Stimulated activated naive B cell treated with anti-CD40 and anti-IgM and Interleukin-4, amounts not matched to agents 10 μg/mL and 1 μg/mL and 100 μg/mL, for 72 hours (primary cell): ENCODE measurements around the gene WDFY4.
"Not testable (repeated sequence)": the region's sequence is repeated elsewhere in the genome, so short reads cannot be mapped to it uniquely, and the experiment has no call there.

Source experiments
- ATAC-seq, 2 donors: fragments of 150-1000 bp; cut with Tn5 transposase; replicated peaks; 2 replicates each; pipeline ENCODE4 v1.10.0; 2021; ENCODE audit warnings: moderate library complexity in 1 of 2
- DNase-seq: peaks from one replicate; pipeline ENCODE4 v3.0.0; 2021
- H3K27ac Mint-ChIP-seq: one replicate; pipeline ENCODE4 v1.8.0; 2022; ENCODE audit warnings: mild to moderate bottlenecking, mixed read lengths
- H3K27me3 Mint-ChIP-seq, 2 donors: one replicate each; pipeline ENCODE4 v1.8.0; 2022; ENCODE audit warnings: mixed read lengths in 2 of 2
- H3K36me3 Mint-ChIP-seq, 2 donors: one replicate each; pipeline ENCODE4 v1.8.0; 2022; ENCODE audit warnings: mixed read lengths in 2 of 2, mild to moderate bottlenecking in 1 of 2
- H3K4me1 Mint-ChIP-seq, 2 donors: one replicate each; pipeline ENCODE4 v1.8.0; 2022; ENCODE audit warnings: mixed read lengths in 2 of 2, mild to moderate bottlenecking in 1 of 2
- H3K4me3 Mint-ChIP-seq, 2 donors: one replicate each; pipeline ENCODE4 v1.8.0; 2022; ENCODE audit warnings: mild to moderate bottlenecking in 2 of 2, mixed read lengths in 2 of 2, moderate library complexity in 1 of 2
- H3K9me3 Mint-ChIP-seq, 2 donors: one replicate each; pipeline ENCODE4 v1.8.0; 2022; ENCODE audit warnings: mixed read lengths in 2 of 2, mild to moderate bottlenecking in 1 of 2

Gene WDFY4, protein sequence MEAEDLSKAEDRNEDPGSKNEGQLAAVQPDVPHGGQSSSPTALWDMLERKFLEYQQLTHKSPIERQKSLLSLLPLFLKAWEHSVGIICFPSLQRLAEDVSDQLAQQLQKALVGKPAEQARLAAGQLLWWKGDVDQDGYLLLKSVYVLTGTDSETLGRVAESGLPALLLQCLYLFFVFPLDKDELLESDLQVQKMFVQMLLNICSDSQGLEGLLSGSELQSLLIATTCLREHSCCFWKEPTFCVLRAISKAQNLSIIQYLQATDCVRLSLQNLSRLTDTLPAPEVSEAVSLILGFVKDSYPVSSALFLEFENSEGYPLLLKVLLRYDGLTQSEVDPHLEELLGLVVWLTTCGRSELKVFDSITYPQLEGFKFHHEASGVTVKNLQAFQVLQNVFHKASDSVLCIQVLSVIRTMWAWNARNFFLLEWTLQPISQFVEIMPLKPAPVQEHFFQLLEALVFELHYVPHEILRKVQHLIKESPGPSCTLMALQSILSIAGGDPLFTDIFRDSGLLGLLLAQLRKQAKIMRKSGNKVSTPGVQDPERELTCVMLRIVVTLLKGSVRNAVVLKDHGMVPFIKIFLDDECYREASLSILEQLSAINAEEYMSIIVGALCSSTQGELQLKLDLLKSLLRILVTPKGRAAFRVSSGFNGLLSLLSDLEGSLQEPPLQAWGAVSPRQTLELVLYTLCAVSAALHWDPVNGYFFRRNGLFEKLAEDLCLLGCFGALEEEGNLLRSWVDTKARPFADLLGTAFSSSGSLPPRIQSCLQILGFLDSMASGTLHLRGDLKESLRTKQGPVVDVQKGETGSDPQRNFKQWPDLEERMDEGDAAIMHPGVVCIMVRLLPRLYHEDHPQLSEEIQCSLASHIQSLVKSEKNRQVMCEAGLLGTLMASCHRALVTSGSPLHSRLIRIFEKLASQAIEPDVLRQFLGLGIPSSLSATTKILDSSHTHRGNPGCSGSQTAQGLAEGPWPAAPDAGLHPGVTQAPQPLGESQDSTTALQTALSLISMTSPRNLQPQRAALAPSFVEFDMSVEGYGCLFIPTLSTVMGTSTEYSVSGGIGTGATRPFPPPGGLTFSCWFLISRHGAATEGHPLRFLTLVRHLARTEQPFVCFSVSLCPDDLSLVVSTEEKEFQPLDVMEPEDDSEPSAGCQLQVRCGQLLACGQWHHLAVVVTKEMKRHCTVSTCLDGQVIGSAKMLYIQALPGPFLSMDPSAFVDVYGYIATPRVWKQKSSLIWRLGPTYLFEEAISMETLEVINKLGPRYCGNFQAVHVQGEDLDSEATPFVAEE (N-terminal part only)

GRCh38 chr10:48684792-48685623 lies at the start of gene WDFY4:
TSS of gene WDFY4 (plus strand) at chr10:48684873. CDS start at chr10:48709733, 24,860 bp downstream.
- peak within 1 kb of the TSS; percentile 91 to 93 for H3K4me3 Mint-ChIP-seq

GRCh38 chr10:48634984-48635557 lies 49.6 kb upstream of the WDFY4 start:
- peaks cover 39 to 63% of the 10 kb centered on the region in 2 donors for H3K4me1 Mint-ChIP-seq
- H3K4me3 Mint-ChIP-seq, result no peak overlapping the region
- no peak overlapping the region for H3K27ac Mint-ChIP-seq
- DNase-seq (no peak), ATAC-seq (no peak)
- peaks cover 5 to 16% of the 10 kb centered on the region in 2 donors for H3K36me3 Mint-ChIP-seq
- peaks cover 0 to 4% of the 10 kb centered on the region in 2 donors for H3K9me3 Mint-ChIP-seq
- H3K27me3 Mint-ChIP-seq, result peaks cover 53 to 64% of the 10 kb centered on the region in 2 donors

More at GRCh38 chr10:48684792-48685623, at the start of gene WDFY4:
- ATAC-seq (peak; percentile 80 to 82), DNase-seq (peak; percentile 88)
- Mint-ChIP-seq H3K27ac (peak within 1 kb of the TSS; percentile 98), H3K9me3 (peaks cover 2 to 3% of the 10 kb centered on the region in 2 donors), H3K27me3 (no peaks in the 10 kb centered on the region), H3K4me1 (peaks cover 35 to 66% of the 10 kb centered on the region in 2 donors), H3K36me3 (peaks cover 39 to 51% of the 10 kb centered on the region in 2 donors)

GRCh38 chr10:48636231-48636630 lies 48.4 kb upstream of the WDFY4 start:
- DNase-seq, result no peak
- no peak overlapping the region for H3K4me3 Mint-ChIP-seq
- H3K36me3 Mint-ChIP-seq, result peaks cover 5 to 19% of the 10 kb centered on the region in 2 donors
- ATAC-seq, result no peak
- peaks cover 39 to 64% of the 10 kb centered on the region in 2 donors for H3K4me1 Mint-ChIP-seq
- H3K27ac Mint-ChIP-seq, result peak overlapping the region; percentile 15
- peaks cover 0 to 6% of the 10 kb centered on the region in 2 donors for H3K9me3 Mint-ChIP-seq
- H3K27me3 Mint-ChIP-seq, result peaks cover 52 to 66% of the 10 kb centered on the region in 2 donors

- Mint-ChIP-seq H3K9me3 (peaks cover 0 to 9% of the 10 kb centered on the region in 2 donors), H3K27me3 (peaks cover 51 to 60% of the 10 kb centered on the region in 2 donors), H3K4me1 (peaks cover 39 to 58% of the 10 kb centered on the region in 2 donors), H3K4me3 (no peak overlapping the region), H3K27ac (no peak overlapping the region), H3K36me3 (peaks cover 9 to 23% of the 10 kb centered on the region in 2 donors)
- no peak for ATAC-seq
- no peak for DNase-seq
These were observed 47.8 kb upstream of the WDFY4 start for GRCh38 chr10:48636901-48637300.

- peaks cover 39 to 50% of the 10 kb centered on the region in 2 donors for H3K4me1 Mint-ChIP-seq
- no peak overlapping the region for H3K27ac Mint-ChIP-seq
- no peak for DNase-seq
- peaks cover 0 to 11% of the 10 kb centered on the region in 2 donors for H3K9me3 Mint-ChIP-seq
- H3K36me3 Mint-ChIP-seq, result peaks cover 12 to 26% of the 10 kb centered on the region in 2 donors
- no peak overlapping the region for H3K4me3 Mint-ChIP-seq
- peaks cover 43 to 49% of the 10 kb centered on the region in 2 donors for H3K27me3 Mint-ChIP-seq
- ATAC-seq, result no peak
These were observed 46.5 kb upstream of the WDFY4 start for GRCh38 chr10:48638158-48638557.

- no peak for DNase-seq
- no peak overlapping the region for H3K27ac Mint-ChIP-seq
- H3K4me1 Mint-ChIP-seq, result peaks cover 33 to 43% of the 10 kb centered on the region in 2 donors
- no peak for ATAC-seq
- H3K9me3 Mint-ChIP-seq, result peaks cover 0 to 11% of the 10 kb centered on the region in 2 donors
- H3K27me3 Mint-ChIP-seq, result peaks cover 43 to 49% of the 10 kb centered on the region in 2 donors
- H3K4me3 Mint-ChIP-seq, result no peak overlapping the region
- peaks cover 12 to 26% of the 10 kb centered on the region in 2 donors for H3K36me3 Mint-ChIP-seq
These were observed 45.7 kb upstream of the WDFY4 start for GRCh38 chr10:48638739-48639527.

GRCh38 chr10:48639632-48640031 lies 45.0 kb upstream of the WDFY4 start:
- DNase-seq, result no peak
- Mint-ChIP-seq H3K4me3 (no peak overlapping the region), H3K4me1 (peaks cover 26 to 36% of the 10 kb centered on the region in 2 donors), H3K27me3 (peaks cover 43 to 49% of the 10 kb centered on the region in 2 donors), H3K27ac (no peak overlapping the region), H3K36me3 (peaks cover 12 to 26% of the 10 kb centered on the region in 2 donors), H3K9me3 (peaks cover 0 to 11% of the 10 kb centered on the region in 2 donors)
- ATAC-seq, result no peak

- H3K9me3 Mint-ChIP-seq, result peaks cover 0 to 11% of the 10 kb centered on the region in 2 donors
- no peak overlapping the region for H3K4me3 Mint-ChIP-seq
- peaks cover 43 to 49% of the 10 kb centered on the region in 2 donors for H3K27me3 Mint-ChIP-seq
- H3K36me3 Mint-ChIP-seq, result peaks cover 12 to 26% of the 10 kb centered on the region in 2 donors
- H3K4me1 Mint-ChIP-seq, result peaks cover 19 to 29% of the 10 kb centered on the region in 2 donors
- H3K27ac Mint-ChIP-seq, result no peak overlapping the region
- no peak for DNase-seq
- ATAC-seq, result no peak
These were observed 44.3 kb upstream of the WDFY4 start for GRCh38 chr10:48640326-48640725.

DNA sequence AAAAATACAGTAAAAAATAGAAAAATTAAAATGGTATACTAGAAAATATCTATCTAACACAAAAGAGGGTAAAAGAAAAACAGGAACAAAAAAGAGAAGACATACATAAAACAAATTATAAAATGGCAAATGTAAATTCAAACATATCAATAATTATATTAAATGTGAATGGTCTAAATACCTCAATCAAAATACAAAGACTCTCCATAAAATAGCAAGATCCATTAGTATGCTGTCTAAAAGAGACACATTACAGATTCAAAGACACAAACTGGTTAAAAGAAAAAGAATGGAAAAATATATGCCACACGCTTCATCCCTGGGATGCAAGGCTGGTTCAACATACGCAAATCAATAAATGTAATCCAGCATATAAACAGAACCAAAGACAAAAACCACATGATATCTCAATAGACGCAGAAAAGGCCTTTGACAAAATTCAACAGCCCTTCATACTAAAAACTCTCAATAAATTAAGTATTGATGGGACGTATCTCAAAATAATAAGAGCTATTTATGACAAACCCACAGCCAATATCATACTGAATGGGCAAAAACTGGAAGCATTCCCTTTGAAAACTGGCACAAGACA lies 43.5 kb upstream of the WDFY4 start:
- Mint-ChIP-seq H3K9me3 (peaks cover 0 to 11% of the 10 kb centered on the region in 2 donors), H3K36me3 (peaks cover 12 to 26% of the 10 kb centered on the region in 2 donors), H3K27me3 (peaks cover 41 to 43% of the 10 kb centered on the region in 2 donors), H3K4me1 (peaks cover 19 to 23% of the 10 kb centered on the region in 2 donors)
- not testable (repeated sequence) for ATAC-seq, H3K4me3 Mint-ChIP-seq, DNase-seq, H3K27ac Mint-ChIP-seq

DNA sequence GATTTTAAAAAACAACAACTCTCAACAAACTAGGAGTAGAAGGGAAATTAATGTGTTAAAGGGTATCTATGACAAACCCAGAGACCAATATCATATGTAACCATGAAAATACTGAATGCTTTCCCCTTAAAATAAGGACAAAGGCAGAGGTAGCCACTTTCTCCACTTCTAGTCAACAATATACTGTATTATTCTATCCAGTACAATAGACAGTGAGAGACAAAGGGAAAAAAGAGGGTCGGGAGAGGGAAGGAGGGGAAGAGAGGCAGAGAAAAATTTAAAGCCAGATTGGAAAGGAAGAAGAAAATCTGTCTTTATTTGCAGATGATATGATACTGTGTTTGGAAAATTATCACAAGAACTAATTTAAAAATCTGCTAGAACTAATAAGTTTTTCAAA lies 39.1 kb upstream of the WDFY4 start:
- Mint-ChIP-seq H3K36me3 (peaks cover 6 to 7% of the 10 kb centered on the region in 2 donors), H3K27ac (no peak overlapping the region), H3K4me3 (no peak overlapping the region), H3K4me1 (peaks cover 2 to 5% of the 10 kb centered on the region in 2 donors), H3K9me3 (peaks cover 0 to 6% of the 10 kb centered on the region in 2 donors), H3K27me3 (peaks cover 14 to 17% of the 10 kb centered on the region in 2 donors)
- ATAC-seq (no peak), DNase-seq (no peak)

DNA sequence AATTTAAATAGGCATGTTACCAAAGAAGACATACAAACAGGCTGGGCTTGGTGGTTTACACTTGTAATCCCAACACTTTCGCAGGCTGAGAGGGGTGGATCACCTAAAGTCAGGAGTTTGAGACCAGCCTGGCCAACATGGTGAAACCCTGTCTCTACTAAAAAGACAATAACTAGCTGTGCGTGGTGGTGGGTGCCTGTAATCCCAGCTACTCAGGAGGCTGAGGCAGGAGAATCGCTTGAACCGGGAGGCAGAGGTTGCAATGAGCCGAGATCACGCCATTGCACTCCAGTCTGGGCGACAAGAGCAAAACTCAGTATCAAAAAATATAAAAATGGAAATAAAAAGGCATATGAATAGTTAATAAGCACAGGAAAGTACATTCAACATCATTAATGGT lies 37.6 kb upstream of the WDFY4 start:
- not testable (repeated sequence) for DNase-seq, H3K9me3 Mint-ChIP-seq, H3K36me3 Mint-ChIP-seq, ATAC-seq, H3K4me3 Mint-ChIP-seq, H3K27ac Mint-ChIP-seq
- Mint-ChIP-seq H3K27me3 (peaks cover 18 to 26% of the 10 kb centered on the region in 2 donors), H3K4me1 (peaks cover 6 to 15% of the 10 kb centered on the region in 2 donors)
